A673 (cell line): ENCODE data around the gene ZNF100.

Source experiments
- CTCF ChIP-seq: fragments of 300-800, 200-600 bp; sonication (generic); conservative IDR thresholded peaks from 2 replicates; pipeline ENCODE4 v1.5.1; 2017; ENCODE audit warnings: low read depth, mild to moderate bottlenecking, antibody characterized with exemption, low read length, moderate library complexity, mixed read lengths
- EZH2 ChIP-seq: fragments of 200-600 bp; sonication (generic); IDR thresholded peaks from 2 replicates; pipeline ENCODE4 v1.6.1; 2017; ENCODE audit warnings: borderline replicate concordance, low read depth, mild to moderate bottlenecking, mixed read lengths, antibody characterized with exemption, low read length; ENCODE audit not compliant: poor library complexity, severe bottlenecking

- TF ChIP-seq CTCF (peak; percentile 45; the same call in 1 of the 2 replicates), EZH2 (no peak)
Measured at GRCh38 chr19:21698215-21698614, 69.2 kb downstream of the ZNF100 start.
